ENCODE data around the gene ZFAND3.

The ZFAND3 gene

DNA sequence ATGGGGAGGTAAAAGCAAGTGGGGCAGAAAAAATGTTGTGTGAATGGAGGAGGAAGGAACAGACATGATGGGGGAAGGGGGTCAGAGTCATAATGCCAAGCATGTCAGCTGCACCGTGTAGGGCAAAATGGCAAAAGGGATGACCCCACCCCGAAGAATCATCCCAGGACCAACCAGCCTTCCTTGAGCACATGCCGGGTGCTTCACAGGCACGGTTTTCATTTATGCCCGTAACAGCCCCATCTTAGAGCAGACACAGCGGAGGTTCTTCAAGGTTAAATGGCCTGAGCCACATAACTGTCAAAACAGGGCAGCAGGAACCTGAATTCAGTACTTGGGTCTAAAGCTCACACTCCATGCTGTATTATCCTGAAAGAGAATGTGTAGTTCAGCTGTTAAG, 322.2 kb downstream of the ZFAND3 start:
- DNase-seq (ENCODE audit: low read depth), result no peak
- TF ChIP-seq, protein P1, sequence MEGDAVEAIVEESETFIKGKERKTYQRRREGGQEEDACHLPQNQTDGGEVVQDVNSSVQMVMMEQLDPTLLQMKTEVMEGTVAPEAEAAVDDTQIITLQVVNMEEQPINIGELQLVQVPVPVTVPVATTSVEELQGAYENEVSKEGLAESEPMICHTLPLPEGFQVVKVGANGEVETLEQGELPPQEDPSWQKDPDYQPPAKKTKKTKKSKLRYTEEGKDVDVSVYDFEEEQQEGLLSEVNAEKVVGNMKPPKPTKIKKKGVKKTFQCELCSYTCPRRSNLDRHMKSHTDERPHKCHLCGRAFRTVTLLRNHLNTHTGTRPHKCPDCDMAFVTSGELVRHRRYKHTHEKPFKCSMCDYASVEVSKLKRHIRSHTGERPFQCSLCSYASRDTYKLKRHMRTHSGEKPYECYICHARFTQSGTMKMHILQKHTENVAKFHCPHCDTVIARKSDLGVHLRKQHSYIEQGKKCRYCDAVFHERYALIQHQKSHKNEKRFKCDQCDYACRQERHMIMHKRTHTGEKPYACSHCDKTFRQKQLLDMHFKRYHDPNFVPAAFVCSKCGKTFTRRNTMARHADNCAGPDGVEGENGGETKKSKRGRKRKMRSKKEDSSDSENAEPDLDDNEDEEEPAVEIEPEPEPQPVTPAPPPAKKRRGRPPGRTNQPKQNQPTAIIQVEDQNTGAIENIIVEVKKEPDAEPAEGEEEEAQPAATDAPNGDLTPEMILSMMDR (conservative IDR thresholded peaks at IDR 0.05; ENCODE audit: low read depth, low read length), result no peak
- H3K4me3 ChIP-seq (ENCODE audit: low read length), result no peak overlapping the region

DNA sequence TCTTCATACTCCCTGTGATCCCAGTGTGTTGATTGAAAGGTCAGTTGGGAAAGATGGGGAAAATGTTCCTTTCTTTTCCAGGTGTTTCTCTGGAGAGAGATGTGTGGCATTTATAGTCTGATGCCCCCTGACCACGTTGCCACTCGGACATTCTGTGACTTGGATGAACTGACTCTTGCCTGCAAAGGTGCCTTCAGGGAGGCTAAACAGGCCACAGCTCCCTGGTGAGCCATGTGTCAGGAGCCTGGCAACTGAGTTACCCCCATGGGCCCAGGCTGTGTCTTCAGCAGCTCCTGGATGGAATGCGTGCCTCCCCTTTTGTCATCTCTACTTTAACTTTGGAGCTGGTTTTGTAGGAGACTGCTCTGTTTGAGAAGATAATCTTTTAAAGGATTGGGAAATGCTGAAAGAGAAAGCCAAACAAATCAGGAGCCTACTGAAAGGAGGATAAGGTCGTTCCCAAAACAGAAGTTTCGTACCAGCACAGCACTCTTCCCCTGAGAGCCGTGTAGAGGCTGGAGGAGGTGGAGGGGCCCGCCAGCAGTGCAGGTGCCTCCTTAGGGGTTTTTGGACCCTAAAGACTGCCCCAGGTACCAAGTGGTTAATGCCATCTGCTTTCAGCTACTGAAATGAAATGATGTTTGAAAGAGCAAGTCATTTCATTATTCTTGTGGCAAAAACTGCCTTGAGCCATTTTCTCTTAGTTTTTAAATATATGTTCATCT, 322.8 kb downstream of the ZFAND3 start:
- TF ChIP-seq, protein P1 (conservative IDR thresholded peaks at IDR 0.05; ENCODE audit: low read depth, low read length), result no peak
- no peak for DNase-seq (ENCODE audit: low read depth)
- no peak overlapping the region for H3K4me3 ChIP-seq (ENCODE audit: low read length)

DNA sequence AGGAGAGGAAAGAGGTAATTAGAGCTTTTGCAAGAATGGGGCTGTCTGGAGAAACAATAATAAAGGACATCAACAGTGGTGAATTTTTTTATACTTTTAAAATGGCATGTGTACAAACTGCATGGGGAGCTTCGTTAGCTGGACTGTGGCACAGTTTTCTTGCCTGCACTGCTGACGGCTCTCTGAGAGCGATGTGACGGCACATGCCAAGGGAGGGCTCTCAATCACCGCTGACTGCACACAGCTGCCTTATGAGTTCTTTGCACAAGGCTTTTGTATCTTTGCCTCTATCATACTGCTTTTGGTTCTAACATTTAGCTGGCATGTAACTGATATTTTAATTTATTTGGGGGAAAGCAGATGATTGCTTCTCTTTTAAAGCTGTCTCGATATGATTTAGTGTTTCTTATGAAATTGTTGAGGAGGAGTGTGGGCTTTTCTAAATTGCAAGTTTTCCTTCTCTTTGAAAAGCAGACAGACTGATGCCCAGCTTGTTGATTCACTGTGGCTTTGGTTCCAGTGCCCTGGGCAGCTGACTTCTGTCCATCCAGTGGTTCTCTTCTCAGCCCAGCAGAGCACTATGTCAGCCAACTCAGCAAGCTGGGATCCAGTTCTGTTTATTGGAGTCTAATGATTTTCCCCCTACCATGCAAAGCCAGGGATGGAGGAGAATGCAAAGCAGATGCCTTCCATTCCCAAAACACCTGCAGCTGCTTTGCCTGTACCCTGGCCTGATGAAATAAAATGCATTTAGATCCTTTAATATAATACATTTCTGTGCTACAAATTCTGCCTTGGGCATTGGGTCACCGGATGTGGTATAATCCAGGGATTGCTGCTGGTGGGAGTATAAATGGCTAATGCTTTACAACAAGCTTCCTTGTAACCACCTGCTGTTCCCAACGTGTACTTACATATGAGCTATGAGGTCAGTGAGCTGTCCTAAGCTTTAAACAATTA, 323.9 kb downstream of the ZFAND3 start:
- H3K4me3 ChIP-seq (ENCODE audit: low read length), result no peak overlapping the region
- DNase-seq (ENCODE audit: low read depth), result no peak
- TF ChIP-seq, protein P1 (conservative IDR thresholded peaks at IDR 0.05; ENCODE audit: low read depth, low read length), result no peak

DNA sequence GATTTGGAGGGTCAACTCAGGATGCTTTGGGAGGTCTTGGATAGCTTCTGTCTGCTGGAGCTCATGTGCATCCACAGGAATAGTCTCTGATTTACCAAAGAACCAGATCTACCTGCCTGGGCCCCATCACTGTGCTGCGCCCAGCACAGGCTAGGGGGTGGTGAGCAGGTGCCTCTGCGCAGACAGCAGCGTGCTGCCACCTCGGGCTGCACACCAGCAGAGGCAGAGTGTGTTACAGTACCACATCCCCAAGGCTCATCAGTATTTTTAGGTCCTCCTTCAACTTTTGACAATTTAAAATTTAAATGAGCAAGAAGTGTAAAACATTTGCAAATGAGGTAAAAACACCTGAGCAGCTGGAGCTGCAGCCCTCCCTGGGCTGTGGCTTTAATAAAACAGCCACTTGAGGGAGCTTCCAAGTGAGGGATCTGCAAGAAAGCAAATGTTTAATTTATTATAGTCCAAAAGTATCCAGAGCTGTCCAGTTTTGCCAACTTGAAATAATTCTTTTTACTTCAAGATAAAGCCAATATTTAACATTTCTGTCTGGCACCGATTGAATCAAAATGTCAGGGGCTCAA, 324.9 kb downstream of the ZFAND3 start:
- TF ChIP-seq, protein P1 (conservative IDR thresholded peaks at IDR 0.05; ENCODE audit: low read depth, low read length), result no peak
- H3K4me3 ChIP-seq (ENCODE audit: low read length), result no peak overlapping the region
- DNase-seq (ENCODE audit: low read depth), result no peak

DNA sequence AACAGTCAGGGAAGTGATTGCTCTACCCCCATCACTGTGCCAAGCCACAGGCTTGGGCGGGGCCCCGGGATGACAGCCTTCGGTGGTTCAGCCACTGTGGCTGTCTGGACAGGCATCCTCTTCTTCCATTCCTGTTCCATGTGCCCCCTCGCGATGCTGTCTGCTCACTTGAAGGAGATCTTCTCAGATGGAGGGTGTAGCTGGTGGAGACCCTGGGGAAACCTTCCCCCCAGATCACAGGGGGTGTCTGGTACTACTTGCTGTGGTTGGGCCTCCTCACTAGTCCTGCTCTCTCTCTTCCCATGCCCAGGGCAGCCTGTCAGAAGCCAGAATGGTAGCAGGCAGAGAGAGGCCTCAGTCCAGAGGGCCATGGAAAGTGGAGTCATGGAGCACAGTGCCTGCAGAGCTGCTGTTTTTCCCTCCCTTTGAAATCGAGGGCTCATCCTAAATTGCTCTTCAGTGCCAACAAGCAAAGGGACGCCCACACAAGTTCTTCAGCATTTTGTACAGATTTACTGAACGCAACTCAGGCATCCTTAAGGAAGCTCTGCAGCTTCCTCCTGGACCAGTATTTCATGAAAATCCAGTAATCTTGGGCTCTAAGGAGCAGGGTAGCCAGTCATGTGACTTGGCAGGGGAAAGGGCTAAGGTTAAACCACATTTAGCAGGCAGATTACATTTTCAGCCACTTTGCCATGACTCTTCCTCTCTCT, 326.6 kb downstream of the ZFAND3 start:
- no peak for DNase-seq (ENCODE audit: low read depth)
- TF ChIP-seq, protein P1 (conservative IDR thresholded peaks at IDR 0.05; ENCODE audit: low read depth, low read length), result no peak

DNA sequence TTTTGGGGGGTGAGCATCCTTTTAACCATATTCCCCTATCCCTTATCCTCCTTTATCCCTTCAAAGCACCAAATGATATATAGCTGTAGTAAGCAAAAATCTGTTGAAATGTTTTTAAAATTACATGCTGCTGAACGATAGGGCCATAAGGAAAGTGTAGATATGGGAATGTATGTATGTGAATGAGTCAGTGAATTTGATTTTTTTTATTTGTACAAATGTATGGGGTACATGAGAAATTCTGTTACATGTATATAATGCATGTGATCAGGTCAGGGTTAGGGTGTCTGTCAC, 327.2 kb downstream of the ZFAND3 start:
- TF ChIP-seq, protein P1 (conservative IDR thresholded peaks at IDR 0.05; ENCODE audit: low read depth, low read length), result no peak

More for the DNA sequence above, 326.6 kb downstream of the ZFAND3 start:
- H3K4me3 ChIP-seq (ENCODE audit: low read length), result no peak overlapping the region

More for the DNA sequence above, 327.2 kb downstream of the ZFAND3 start:
- DNase-seq (ENCODE audit: low read depth), result no peak
- no peak overlapping the region for H3K4me3 ChIP-seq (ENCODE audit: low read length)

Measured in retinal pigment epithelial cell (primary cell).